Measurements from ENCODE around the gene ZKSCAN1.

- TF ChIP-seq CTCF (IDR thresholded peaks at IDR 0.05) (no peak), POLR2A (IDR thresholded peaks at IDR 0.05) (no peak)
Observed at GRCh38 chr7:100087055-100087750, 71.8 kb downstream of the ZKSCAN1 start.

All from esophagus squamous epithelium (tissue), 4 donors.